Measurements from ENCODE around the gene UBE2E2. TPM values are rescaled to one million over a fixed set of nuclear protein-coding genes. Genes with fewer than 3 reads are reported as not detected.
A peak's percentile ranks its signal among the peaks of the same experiment; 100 is the strongest.

UBE2E2 gene
- total RNA-seq, 1 experiment from 2014 or later: 25.1 TPM

DNA sequence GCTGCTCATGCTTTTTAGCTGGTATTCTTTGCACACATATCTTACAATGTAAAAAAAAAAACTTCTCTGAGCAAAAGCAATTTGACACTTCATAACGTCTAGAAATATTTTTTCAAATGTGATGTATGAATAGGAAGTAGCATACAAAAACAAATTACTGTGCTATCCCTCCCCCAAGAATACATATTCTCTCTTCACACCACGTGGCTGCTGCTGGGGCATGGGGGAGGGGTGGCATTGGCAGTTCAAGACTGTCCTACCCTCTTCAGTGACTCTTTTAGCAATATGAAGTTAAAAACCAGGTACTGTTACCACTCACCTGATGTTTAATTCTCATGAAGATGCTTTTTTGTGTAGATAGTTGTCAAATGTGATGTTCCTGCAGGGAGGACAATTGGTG lies 85.6 kb downstream of the UBE2E2 start:
- no peaks in the 10 kb centered on the region for H3K4me1 Mint-ChIP-seq (ENCODE audit: low read depth, unreplicated experiment)
- no peaks in the 10 kb centered on the region for H3K27me3 Mint-ChIP-seq (ENCODE audit: unreplicated experiment)
- CTCF ChIA-PET: interaction anchor here (0.6 kb wide), 2 partner anchors 147 to 389 kb away, joined by 3 to 6 read pairs; no protein-coding TSS in a partner anchor
- no peak overlapping the region for H3K27ac Mint-ChIP-seq (ENCODE audit: unreplicated experiment)
- no peak overlapping the region for H3K4me3 Mint-ChIP-seq (ENCODE audit: low read depth, unreplicated experiment)
- intact Hi-C loops (cut with micrococcal nuclease; ENCODE audit: unreplicated experiment): no loop called here
- no TSS peak for BruUV-seq (replicated peaks)
- no peak for DNase-seq
- H3K9me3 Mint-ChIP-seq (ENCODE audit: low read depth, unreplicated experiment): peaks cover 3% of the 10 kb centered on the region
- H3K36me3 Mint-ChIP-seq (ENCODE audit: insufficient read depth, unreplicated experiment): no peaks in the 10 kb centered on the region
- TF ChIP-seq, protein P1, sequence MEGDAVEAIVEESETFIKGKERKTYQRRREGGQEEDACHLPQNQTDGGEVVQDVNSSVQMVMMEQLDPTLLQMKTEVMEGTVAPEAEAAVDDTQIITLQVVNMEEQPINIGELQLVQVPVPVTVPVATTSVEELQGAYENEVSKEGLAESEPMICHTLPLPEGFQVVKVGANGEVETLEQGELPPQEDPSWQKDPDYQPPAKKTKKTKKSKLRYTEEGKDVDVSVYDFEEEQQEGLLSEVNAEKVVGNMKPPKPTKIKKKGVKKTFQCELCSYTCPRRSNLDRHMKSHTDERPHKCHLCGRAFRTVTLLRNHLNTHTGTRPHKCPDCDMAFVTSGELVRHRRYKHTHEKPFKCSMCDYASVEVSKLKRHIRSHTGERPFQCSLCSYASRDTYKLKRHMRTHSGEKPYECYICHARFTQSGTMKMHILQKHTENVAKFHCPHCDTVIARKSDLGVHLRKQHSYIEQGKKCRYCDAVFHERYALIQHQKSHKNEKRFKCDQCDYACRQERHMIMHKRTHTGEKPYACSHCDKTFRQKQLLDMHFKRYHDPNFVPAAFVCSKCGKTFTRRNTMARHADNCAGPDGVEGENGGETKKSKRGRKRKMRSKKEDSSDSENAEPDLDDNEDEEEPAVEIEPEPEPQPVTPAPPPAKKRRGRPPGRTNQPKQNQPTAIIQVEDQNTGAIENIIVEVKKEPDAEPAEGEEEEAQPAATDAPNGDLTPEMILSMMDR (IDR thresholded peaks at IDR 0.05; ENCODE audit: unreplicated experiment): no peak

DNA sequence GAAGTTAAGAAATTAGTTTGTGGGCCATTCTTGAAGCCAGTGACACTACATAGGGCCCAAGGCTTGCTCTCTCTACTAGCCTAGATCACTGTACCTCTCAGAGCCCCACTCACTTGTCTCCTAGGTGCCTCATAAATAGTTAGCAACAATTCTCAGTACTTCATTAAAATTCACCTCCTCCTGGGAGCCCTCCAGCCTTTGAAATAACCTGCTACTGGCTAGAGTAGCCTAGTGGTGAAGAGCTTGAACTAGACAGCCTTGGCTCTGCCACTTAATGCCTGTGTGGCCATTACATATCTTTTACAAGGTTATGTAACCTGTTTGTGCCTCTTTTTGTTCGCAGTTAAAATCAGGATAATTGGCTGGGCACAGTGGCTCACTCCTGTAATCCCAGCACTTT lies 89.3 kb downstream of the UBE2E2 start:
- H3K4me1 Mint-ChIP-seq (ENCODE audit: low read depth, unreplicated experiment): no peaks in the 10 kb centered on the region
- no peak overlapping the region for H3K27ac Mint-ChIP-seq (ENCODE audit: unreplicated experiment)

DNA sequence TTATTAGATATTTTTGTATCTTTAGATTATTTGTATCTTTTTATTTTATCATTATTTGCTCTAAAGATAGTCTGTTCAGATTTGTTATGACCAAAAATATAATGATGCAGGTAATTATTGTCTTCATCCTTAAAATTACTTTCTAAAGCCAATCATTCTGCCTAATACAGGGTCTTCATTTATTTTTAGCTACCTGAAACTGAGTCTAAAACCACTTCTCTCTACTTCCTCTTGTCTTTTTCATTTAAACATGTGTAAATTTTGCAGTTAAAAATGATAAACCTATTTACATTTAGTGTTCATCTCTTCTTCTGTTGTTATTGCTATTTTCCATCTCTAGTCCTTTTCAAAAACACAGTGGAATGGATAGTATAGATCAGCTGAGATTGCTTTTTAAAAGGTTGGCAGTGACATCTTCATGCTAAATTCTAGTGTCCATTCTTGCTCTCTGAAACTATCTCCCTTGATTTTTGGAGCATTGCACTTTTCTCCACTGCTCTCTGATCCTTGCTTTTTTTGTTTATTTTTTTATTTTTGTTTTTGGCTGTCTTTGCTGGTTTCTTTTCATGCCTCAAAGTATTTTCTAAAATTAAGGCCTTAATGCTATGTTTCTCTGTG lies 91.8 kb downstream of the UBE2E2 start:
- TF ChIP-seq, protein P1 (IDR thresholded peaks at IDR 0.05; ENCODE audit: unreplicated experiment): no peak
- Mint-ChIP-seq H3K4me1 (ENCODE audit: low read depth, unreplicated experiment) (no peaks in the 10 kb centered on the region), H3K27ac (ENCODE audit: unreplicated experiment) (no peak overlapping the region), H3K4me3 (ENCODE audit: low read depth, unreplicated experiment) (no peak overlapping the region), H3K27me3 (ENCODE audit: unreplicated experiment) (no peaks in the 10 kb centered on the region), H3K9me3 (ENCODE audit: low read depth, unreplicated experiment) (no peaks in the 10 kb centered on the region), H3K36me3 (ENCODE audit: insufficient read depth, unreplicated experiment) (no peaks in the 10 kb centered on the region)
- no TSS peak for BruUV-seq (replicated peaks)
- intact Hi-C loops (cut with micrococcal nuclease; ENCODE audit: unreplicated experiment): no loop called here
- no peak for DNase-seq
- CTCF ChIA-PET: no interaction called here

More for the DNA sequence above, 89.3 kb downstream of the UBE2E2 start:
- DNase-seq: no peak
- CTCF ChIA-PET: no interaction called here
- no peaks in the 10 kb centered on the region for H3K36me3 Mint-ChIP-seq (ENCODE audit: insufficient read depth, unreplicated experiment)
- H3K4me3 Mint-ChIP-seq (ENCODE audit: low read depth, unreplicated experiment): no peak overlapping the region
- peaks cover 3% of the 10 kb centered on the region for H3K9me3 Mint-ChIP-seq (ENCODE audit: low read depth, unreplicated experiment)
- no peaks in the 10 kb centered on the region for H3K27me3 Mint-ChIP-seq (ENCODE audit: unreplicated experiment)
- TF ChIP-seq, protein P1 (IDR thresholded peaks at IDR 0.05; ENCODE audit: unreplicated experiment): no peak
- BruUV-seq (replicated peaks): no TSS peak
- intact Hi-C loops (cut with micrococcal nuclease; ENCODE audit: unreplicated experiment): no loop called here

DNA sequence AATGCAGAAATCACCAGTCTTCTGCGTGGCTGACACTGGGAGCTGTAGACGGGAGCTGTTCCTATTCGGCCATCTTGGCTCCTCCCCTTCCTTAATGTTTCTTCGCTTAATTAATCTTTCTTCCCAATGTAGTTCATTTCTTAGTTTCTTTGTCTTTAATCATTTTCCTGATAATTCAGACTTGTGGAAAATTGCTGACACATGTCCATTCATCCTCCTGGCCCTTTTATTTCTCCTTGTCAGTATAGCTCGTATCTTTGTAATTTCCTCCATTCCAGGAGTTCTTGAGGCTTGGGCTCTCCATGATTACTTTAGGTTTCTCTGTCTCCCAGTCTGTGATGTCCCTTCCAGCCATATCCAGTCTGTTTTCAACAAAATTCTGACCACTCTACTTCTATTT lies 98.7 kb downstream of the UBE2E2 start:
- no peak for DNase-seq
- Mint-ChIP-seq H3K27me3 (ENCODE audit: unreplicated experiment) (no peaks in the 10 kb centered on the region), H3K36me3 (ENCODE audit: insufficient read depth, unreplicated experiment) (no peaks in the 10 kb centered on the region), H3K4me1 (ENCODE audit: low read depth, unreplicated experiment) (no peaks in the 10 kb centered on the region), H3K27ac (ENCODE audit: unreplicated experiment) (peak overlapping the region; percentile 20), H3K9me3 (ENCODE audit: low read depth, unreplicated experiment) (peaks cover 2% of the 10 kb centered on the region), H3K4me3 (ENCODE audit: low read depth, unreplicated experiment) (no peak overlapping the region)
- CTCF ChIA-PET: no interaction called here
- TF ChIP-seq, protein P1 (IDR thresholded peaks at IDR 0.05; ENCODE audit: unreplicated experiment): no peak
- intact Hi-C loops (cut with micrococcal nuclease; ENCODE audit: unreplicated experiment): no loop called here
- no TSS peak for BruUV-seq (replicated peaks)
